Uterus (tissue), 4 donors: ENCODE data around the gene CDH4. TPM values are rescaled to one million over a fixed set of nuclear protein-coding genes. Genes with fewer than 3 reads are reported as not detected.

Source experiments
- DNase-seq, 2 donors: peaks; one replicate each; pipeline ENCODE4 v3.0.0-alpha.2; 2019 to 2020
- H3K27ac ChIP-seq, 2 donors: fragments of 200-600 bp; sonication (generic); 1 replicate in 1 of 2; 2 replicates in 1 of 2; pipeline ENCODE4 v1.5.1; 2016 to 2018
- H3K27me3 ChIP-seq, 2 donors: fragments of 200-600 bp; sonication (generic); one replicate each; pipeline ENCODE4 v1.5.1; 2018 to 2019; ENCODE audit warnings: control low read depth in 1 of 2
- H3K36me3 ChIP-seq, 2 donors: fragments of 200-600 bp; sonication (generic); one replicate each; pipeline ENCODE4 v1.5.1; 2019; ENCODE audit warnings: control low read depth in 1 of 2
- H3K4me1 ChIP-seq, 2 donors: fragments of 200-600 bp; sonication (generic); one replicate each; pipeline ENCODE4 v1.5.1; 2018 to 2019; ENCODE audit warnings: control low read depth in 1 of 2
- H3K4me3 ChIP-seq, 2 donors: fragments of 200-600 bp; sonication (generic); 1 replicate in 1 of 2; 2 replicates in 1 of 2; pipeline ENCODE4 v1.5.1; 2018 to 2019; ENCODE audit warnings: mild to moderate bottlenecking in 1 of 2
- H3K9me3 ChIP-seq, 2 donors: fragments of 200-600 bp; sonication (generic); one replicate each; pipeline ENCODE4 v1.5.1; 2019; ENCODE audit warnings: control low read depth in 1 of 2
- POLR2A ChIP-seq, 2 donors: fragments of 450-650 bp; IDR thresholded peaks; one replicate each; pipeline ENCODE4 v1.6.1; 2016; ENCODE audit warnings: antibody characterized with exemption in 2 of 2, mild to moderate bottlenecking in 1 of 2, moderate library complexity in 1 of 2
- intact Hi-C: fragments of 100-400 bp; cut with DNase I; formaldehyde crosslinking; loops from one replicate; pipeline ENCODE4 v1.15.1; 2023; ENCODE audit warnings: low total_unique reads
- total RNA-seq, 4 donors: library from RNA; depleted of rRNA in 3 of 4; stranded (reverse); fragments of >200 nt in 3 of 4; gene quantifications; one replicate each; pipeline versions ENCODE4 v1.1.0 to v1.2.4, GENCODE V29; 2014 to 2023
- TF ChIP-seq, protein P1 (sequence below), 4 experiments: fragments of 200-600 bp in 2 of 4; fragments of 450-650 bp in 2 of 4; sonication (generic) in 2 of 4; IDR thresholded peaks; one replicate each; pipeline ENCODE4 v1.5.1; 2016 to 2019; ENCODE audit warnings: antibody characterized with exemption in 4 of 4, mild to moderate bottlenecking in 2 of 4, moderate library complexity in 1 of 4
- donor health status: DM: yes; HTN: yes; CAD: no.

CDH4 gene
- total RNA-seq, 4 donors from 2014 or later = under 0.01 to 0.55 TPM; not detected in 2

DNA sequence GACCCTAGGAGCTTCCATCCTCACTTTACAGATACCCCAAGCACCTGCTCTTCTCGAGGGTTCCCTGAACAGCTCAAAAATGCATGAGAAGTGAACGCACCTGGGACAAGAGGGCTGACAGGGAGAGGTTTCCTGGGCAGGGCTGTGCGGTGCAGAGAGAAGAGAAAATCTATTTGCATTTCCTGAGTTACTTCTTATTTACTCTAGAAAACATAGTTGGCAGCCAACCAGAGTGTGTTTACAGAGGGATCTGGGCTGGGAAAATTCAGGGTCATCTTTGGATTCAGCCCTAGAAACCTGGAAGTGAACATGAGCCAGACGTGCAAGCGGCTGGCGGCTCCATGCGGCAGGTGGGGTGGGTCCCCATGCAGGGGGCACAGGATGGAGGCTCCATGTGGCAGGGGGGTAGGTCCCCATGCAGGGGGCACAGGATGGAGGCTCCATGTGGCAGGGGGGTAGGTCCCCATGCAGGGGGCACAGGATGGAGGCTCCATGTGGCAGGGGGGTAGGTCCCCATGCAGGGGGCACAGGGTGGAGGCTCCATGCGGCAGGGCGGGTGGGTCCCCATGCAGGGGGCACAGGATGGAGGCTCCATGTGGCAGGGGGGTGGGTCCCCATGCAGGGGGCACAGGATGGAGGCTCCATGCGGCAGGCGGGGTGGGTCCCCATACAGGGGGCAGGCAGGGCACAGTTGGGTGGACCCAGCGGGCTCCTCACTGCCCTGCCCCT lies 471.6 kb downstream of the CDH4 start:
- Histone ChIP-seq H3K27me3 (no peaks in the 10 kb centered on the region), H3K4me1 (no peaks in the 10 kb centered on the region), H3K4me3 (no peak overlapping the region), H3K36me3 (no peaks in the 10 kb centered on the region), H3K9me3 (no peaks in the 10 kb centered on the region), H3K27ac (no peak overlapping the region)
- intact Hi-C loops = no loop called here
- TF ChIP-seq, protein P1, sequence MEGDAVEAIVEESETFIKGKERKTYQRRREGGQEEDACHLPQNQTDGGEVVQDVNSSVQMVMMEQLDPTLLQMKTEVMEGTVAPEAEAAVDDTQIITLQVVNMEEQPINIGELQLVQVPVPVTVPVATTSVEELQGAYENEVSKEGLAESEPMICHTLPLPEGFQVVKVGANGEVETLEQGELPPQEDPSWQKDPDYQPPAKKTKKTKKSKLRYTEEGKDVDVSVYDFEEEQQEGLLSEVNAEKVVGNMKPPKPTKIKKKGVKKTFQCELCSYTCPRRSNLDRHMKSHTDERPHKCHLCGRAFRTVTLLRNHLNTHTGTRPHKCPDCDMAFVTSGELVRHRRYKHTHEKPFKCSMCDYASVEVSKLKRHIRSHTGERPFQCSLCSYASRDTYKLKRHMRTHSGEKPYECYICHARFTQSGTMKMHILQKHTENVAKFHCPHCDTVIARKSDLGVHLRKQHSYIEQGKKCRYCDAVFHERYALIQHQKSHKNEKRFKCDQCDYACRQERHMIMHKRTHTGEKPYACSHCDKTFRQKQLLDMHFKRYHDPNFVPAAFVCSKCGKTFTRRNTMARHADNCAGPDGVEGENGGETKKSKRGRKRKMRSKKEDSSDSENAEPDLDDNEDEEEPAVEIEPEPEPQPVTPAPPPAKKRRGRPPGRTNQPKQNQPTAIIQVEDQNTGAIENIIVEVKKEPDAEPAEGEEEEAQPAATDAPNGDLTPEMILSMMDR (IDR thresholded peaks at IDR 0.05) = no peak
- TF ChIP-seq POLR2A (IDR thresholded peaks at IDR 0.05) = no peak
- DNase-seq = no peak

DNA sequence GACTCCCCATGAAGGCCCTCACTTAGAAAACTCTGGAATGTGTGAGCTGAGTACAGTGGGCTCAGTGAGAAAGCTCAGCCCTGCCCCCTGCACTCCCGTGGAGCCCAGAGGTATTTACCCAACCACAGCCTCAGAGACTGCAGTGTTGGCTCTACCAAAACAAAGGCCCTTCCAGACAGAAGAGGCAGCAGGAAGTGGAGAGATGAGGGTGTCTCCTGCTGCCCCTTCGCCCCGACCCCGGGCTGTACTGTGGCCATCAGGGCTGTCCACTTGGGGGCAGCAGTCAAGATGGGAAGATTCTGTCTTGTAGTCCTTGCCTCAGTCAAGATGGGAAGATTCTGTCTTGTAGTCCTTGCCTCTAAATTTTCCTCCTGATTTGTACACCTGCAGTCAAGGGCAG lies 472.3 kb downstream of the CDH4 start:
- no peak for TF ChIP-seq POLR2A (IDR thresholded peaks at IDR 0.05)
- TF ChIP-seq, protein P1 (IDR thresholded peaks at IDR 0.05) = no peak
- Histone ChIP-seq H3K36me3 (no peaks in the 10 kb centered on the region), H3K27ac (no peak overlapping the region), H3K4me3 (no peak overlapping the region), H3K4me1 (no peaks in the 10 kb centered on the region), H3K27me3 (no peaks in the 10 kb centered on the region), H3K9me3 (no peaks in the 10 kb centered on the region)
- DNase-seq = no peak
- intact Hi-C loops = no loop called here

DNA sequence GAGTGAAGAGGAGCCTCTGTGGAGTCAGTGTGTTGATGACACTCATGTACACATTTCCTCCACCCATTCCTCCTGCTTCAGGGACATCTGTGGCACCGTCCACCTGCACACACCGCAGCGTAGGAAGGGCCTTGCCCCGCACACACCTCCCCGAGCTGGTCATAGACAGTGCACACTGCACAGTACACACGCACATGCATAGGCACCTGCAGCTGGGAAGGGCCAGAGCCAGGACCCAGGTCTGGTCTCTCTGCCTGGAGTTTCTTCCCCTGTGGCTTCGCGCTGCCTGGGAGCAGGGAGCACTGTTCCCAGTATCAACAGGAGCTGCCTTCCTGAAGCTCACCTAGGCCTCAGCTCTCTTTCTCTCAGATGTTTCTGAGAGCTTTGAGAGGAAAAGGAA lies 473.1 kb downstream of the CDH4 start:
- H3K36me3 ChIP-seq = no peaks in the 10 kb centered on the region
- H3K4me1 ChIP-seq = no peaks in the 10 kb centered on the region
- H3K9me3 ChIP-seq = no peaks in the 10 kb centered on the region
- no peak overlapping the region for H3K27ac ChIP-seq
- no peak overlapping the region for H3K4me3 ChIP-seq
- intact Hi-C loops = no loop called here
- TF ChIP-seq, protein P1 (IDR thresholded peaks at IDR 0.05) = no peak
- no peak for TF ChIP-seq POLR2A (IDR thresholded peaks at IDR 0.05)
- no peaks in the 10 kb centered on the region for H3K27me3 ChIP-seq
- no peak for DNase-seq

DNA sequence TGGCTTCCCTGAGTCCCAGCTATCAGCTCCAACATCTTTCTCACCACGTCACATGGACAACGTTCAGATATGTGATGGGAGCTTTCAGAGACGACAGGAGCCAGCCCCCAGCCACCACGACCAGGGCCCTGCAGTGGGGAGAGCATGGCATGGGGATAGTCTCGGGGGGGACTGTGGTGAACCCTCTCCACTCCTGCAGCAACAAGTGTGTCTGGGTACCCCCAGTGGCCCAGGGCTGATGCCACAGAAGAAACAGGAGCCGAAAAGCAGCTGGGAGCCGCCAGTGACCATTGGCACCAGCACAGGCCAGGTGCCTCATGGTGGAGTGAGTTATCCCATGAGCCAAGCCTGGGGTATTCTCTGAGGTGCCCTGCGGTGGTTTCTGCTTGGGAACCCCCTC lies 473.9 kb downstream of the CDH4 start:
- Histone ChIP-seq H3K9me3 (no peaks in the 10 kb centered on the region), H3K4me3 (no peak overlapping the region), H3K27me3 (no peaks in the 10 kb centered on the region), H3K36me3 (no peaks in the 10 kb centered on the region), H3K4me1 (no peaks in the 10 kb centered on the region), H3K27ac (no peak overlapping the region)
- intact Hi-C loops = no loop called here
- TF ChIP-seq POLR2A (IDR thresholded peaks at IDR 0.05) = no peak
- TF ChIP-seq, protein P1 (IDR thresholded peaks at IDR 0.05) = no peak
- no peak for DNase-seq

DNA sequence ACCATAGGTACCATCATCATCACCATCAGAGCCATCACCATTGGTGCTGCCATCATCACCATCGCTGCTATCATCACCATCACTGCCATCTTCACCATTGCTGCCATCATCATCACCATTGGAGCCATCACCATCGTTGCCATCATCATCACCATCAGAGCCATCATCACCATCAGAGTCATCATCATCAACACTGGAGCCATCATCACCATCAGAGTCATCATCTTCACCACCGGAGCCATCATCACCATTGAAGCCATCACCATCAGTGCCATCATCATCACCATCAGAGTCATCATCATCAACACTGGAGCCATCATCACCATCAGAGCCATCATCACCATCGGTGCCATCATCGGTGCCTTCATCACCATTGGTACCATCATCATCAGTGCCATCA lies 474.9 kb downstream of the CDH4 start:
- H3K4me1 ChIP-seq = no peaks in the 10 kb centered on the region
- H3K36me3 ChIP-seq = no peaks in the 10 kb centered on the region
- H3K27me3 ChIP-seq = no peaks in the 10 kb centered on the region
- TF ChIP-seq, protein P1 (IDR thresholded peaks at IDR 0.05) = no peak
- TF ChIP-seq POLR2A (IDR thresholded peaks at IDR 0.05) = no peak
- no peak overlapping the region for H3K4me3 ChIP-seq
- no peak overlapping the region for H3K27ac ChIP-seq
- no peak for DNase-seq
- intact Hi-C loops = no loop called here
- no peaks in the 10 kb centered on the region for H3K9me3 ChIP-seq
